PC-9 (cell line): ENCODE measurements around the gene HES4.

Experiments
- CTCF ChIP-seq: fragments of 200-600 bp; sonication (generic); conservative IDR thresholded peaks from 2 replicates; pipeline ENCODE4 v1.6.1; 2017; ENCODE audit warnings: mixed run types, antibody characterized with exemption, mild to moderate bottlenecking, moderate library complexity
- EZH2 ChIP-seq: fragments of 200-600 bp; sonication (generic); IDR thresholded peaks from 2 replicates; pipeline ENCODE4 v1.8.0; 2017; ENCODE audit warnings: antibody characterized with exemption, low read depth

- TF ChIP-seq CTCF (no peak), EZH2 (no peak)
Observed at GRCh38 chr1:1021920-1022259, 22.0 kb upstream of the HES4 start.
